ENCODE data around the gene P2RX7. TPM values are rescaled to one million over a fixed set of nuclear protein-coding genes. Genes with fewer than 3 reads are reported as not detected.

The P2RX7 gene
- 0.19 and 0.75 TPM in 2 replicates for total RNA-seq (2014; rRNA removed; shearing (Covaris generic))

GRCh38 chr12:121132601-121133481 lies at the start of gene P2RX7:
P2RX7 (plus strand) TSS chr12:121132876; CDS start chr12:121132971, 95 bp downstream.

DNA sequence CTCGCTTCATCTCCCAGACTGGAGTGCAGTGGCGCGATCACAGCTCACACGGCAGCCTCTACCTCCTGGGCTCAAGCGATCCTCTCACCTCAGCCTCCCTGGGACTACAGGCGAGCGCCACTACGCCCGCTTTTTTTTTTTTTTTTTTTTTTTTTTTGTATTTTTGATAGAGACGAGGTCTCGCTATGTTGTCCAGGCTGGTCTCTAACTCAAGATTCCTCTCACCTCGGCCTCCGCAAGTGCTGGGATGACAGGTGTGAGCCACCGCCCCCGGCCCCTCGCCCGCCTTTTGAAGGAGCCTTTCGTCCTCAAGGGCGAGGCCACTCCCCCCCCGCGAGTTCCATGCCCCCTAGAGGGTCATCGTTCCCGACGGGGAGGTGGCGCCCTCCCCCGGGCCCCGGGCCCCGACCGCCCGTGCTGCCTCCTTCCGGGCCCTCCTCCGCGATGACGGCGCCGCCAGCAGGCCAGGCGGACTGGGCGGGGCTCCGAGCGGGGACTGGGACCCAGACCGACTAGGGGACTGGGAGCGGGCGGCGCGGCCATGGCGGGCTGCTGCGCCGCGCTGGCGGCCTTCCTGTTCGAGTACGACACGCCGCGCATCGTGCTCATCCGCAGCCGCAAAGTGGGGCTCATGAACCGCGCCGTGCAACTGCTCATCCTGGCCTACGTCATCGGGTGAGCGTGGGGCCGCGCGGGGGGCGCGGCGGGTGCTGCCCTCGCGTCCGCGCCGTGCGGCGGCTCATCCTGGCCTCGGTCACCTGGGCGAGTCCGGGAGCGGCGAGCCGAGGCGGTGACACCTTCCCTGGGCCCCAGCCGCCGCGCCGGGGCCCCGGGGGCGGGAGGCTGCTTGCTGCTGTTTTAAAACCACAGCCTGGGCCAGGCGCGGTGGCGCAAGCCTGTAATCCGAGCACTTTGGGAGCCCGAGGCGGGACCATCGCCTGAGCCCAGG lies 77.2 kb downstream of the P2RX7 start, which contains the start of gene P2RX4:
Gene P2RX4, plus strand, starts transcription at position 506 of the 949 bp plus-strand sequence. Its CDS starts 36 bp downstream, at position 542.

Small RNA genes lying within 50 kb of the gene (small RNA-seq; reads per million reads assigned to genes)
- not detected for gene AC079602.1
- 0.17 reads per million for gene RF00156
- not detected for gene Z98941.1

Other genes starting within 250 kb of the P2RX7 start
- 8.7 and 9.3 TPM in 2 replicates for gene SPPL3, start 228.5 kb upstream of the P2RX7 start, total RNA-seq (2014; rRNA removed; shearing (Covaris generic))
- gene HNF1A, start 154.3 kb upstream of the P2RX7 start, total RNA-seq (2014; rRNA removed; shearing (Covaris generic)), result not detected in 2 replicates
- gene C12orf43, start 116.4 kb upstream of the P2RX7 start, total RNA-seq (2014; rRNA removed; shearing (Covaris generic)), result 30.0 and 32.5 TPM in 2 replicates
- gene OASL, start 93.6 kb upstream of the P2RX7 start, total RNA-seq (2014; rRNA removed; shearing (Covaris generic)), result 0.87 and 1.2 TPM in 2 replicates
- gene P2RX4, start 77.3 kb downstream of the P2RX7 start, total RNA-seq (2014; rRNA removed; shearing (Covaris generic)), result 3.5 and 5.0 TPM in 2 replicates
- gene CAMKK2, start 163.8 kb downstream of the P2RX7 start, total RNA-seq (2014; rRNA removed; shearing (Covaris generic)), result 11.0 and 11.8 TPM in 2 replicates
- gene ANAPC5, start 219.5 kb downstream of the P2RX7 start, total RNA-seq (2014; rRNA removed; shearing (Covaris generic)), result 135 and 142 TPM in 2 replicates

Data from A375 (cell line).